ENCODE data around the gene DNM2.

GRCh38 chr19:10789866-10790265 is 72.0 kb downstream of the DNM2 start:
- TF ChIP-seq CTCF (IDR thresholded peaks at IDR 0.05; ENCODE audit: low read depth, low read length) (no peak), MYC (IDR thresholded peaks at IDR 0.05; ENCODE audit: low read depth, low read length) (no peak), POLR2A (IDR thresholded peaks at IDR 0.05; ENCODE audit: extremely low read depth, insufficient read length) (no peak)
- TF ChIP-seq, protein P1, sequence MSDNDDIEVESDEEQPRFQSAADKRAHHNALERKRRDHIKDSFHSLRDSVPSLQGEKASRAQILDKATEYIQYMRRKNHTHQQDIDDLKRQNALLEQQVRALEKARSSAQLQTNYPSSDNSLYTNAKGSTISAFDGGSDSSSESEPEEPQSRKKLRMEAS (IDR thresholded peaks at IDR 0.05; ENCODE audit: low read depth, low read length), result no peak
